Measurements from ENCODE around the gene SGCA.

DNA sequence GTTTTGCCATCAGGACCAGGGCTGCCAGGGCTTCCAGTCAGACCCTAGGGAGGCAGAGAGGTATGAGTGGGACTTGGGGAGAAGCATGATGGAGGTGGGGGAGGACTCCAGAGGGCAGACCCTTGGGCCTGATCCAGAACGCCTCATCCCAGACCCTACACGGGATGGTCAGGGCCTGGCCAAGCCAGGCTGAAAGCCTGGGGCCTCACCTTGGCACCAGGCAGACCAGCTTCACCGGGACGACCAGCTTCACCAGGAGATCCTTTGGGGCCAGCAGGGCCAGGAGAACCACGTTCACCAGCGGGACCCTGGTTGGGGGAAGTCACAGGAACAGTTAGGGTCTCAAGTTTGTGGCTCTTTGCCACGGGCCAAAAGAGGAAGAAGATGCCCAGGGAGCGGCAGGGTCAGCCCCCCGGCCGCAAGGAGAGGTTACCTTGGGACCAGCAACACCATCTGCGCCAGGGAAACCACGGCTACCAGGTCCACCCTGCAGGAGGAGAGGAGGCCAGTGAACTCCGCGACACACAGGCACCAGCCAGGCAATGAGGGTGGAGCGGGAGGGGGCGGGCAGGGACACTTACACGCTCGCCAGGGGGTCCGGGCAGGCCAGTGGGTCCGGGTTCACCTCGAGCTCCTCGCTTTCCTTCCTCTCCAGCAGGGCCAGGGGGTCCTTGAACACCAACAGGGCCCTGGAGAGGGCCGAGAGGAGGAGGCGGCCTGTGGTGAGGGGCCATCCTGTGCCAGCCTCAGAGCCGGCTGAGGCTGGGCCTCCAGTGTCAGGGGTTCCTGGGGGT lies 28.5 kb downstream of the SGCA start:
- TF ChIP-seq, protein P1, sequence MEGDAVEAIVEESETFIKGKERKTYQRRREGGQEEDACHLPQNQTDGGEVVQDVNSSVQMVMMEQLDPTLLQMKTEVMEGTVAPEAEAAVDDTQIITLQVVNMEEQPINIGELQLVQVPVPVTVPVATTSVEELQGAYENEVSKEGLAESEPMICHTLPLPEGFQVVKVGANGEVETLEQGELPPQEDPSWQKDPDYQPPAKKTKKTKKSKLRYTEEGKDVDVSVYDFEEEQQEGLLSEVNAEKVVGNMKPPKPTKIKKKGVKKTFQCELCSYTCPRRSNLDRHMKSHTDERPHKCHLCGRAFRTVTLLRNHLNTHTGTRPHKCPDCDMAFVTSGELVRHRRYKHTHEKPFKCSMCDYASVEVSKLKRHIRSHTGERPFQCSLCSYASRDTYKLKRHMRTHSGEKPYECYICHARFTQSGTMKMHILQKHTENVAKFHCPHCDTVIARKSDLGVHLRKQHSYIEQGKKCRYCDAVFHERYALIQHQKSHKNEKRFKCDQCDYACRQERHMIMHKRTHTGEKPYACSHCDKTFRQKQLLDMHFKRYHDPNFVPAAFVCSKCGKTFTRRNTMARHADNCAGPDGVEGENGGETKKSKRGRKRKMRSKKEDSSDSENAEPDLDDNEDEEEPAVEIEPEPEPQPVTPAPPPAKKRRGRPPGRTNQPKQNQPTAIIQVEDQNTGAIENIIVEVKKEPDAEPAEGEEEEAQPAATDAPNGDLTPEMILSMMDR (conservative IDR thresholded peaks at IDR 0.05; ENCODE audit: low read depth, low read length): no peak
- no peak for TF ChIP-seq EZH2 (IDR thresholded peaks at IDR 0.05; ENCODE audit: low read length, unreplicated experiment)
- TF ChIP-seq EZH2phosphoT487 (IDR thresholded peaks at IDR 0.05; ENCODE audit: borderline replicate concordance, low read length): no peak
